GM11168 (cell line): ENCODE data around the gene VSIG2.

ENCODE experiments used
- in situ Hi-C: fragments of 300-500 bp; cut with MboI; formaldehyde crosslinking; loops from one replicate; pipeline ENCODE4 v1.12.0; 2022; ENCODE audit warnings: low sequenced_read_pairs; ENCODE audit not compliant: unreplicated experiment

VSIG2 gene

GRCh38 chr11:124752471-124753102, 532 bp upstream of the VSIG2 start:
- in situ Hi-C loops: loop anchor here (25.0 kb wide), 1 partner anchor 90 kb away; the partner anchor contains the start of genes SIAE and SPA17

DNA sequence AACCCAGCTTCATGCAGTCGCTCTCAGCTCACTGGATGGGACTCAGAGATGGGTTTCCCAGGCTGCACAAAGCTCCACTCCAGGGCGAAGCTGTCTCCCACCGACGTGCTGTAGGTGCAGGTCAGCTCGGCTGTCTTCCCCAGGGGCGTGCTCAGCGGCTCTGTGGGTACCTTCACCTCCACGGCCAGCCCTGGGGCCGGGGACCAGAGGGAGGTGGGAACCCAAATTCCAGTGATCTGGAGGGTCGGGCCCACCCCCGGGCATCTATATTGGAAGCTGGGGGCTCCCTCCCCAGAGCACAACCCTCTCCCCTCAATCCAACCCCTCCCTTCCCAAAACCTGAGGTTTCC, 689 bp downstream of the VSIG2 start:
- in situ Hi-C loops: loop anchor here (25.0 kb wide), 1 partner anchor 89 kb away; the partner anchor contains the start of genes SIAE and SPA17

DNA sequence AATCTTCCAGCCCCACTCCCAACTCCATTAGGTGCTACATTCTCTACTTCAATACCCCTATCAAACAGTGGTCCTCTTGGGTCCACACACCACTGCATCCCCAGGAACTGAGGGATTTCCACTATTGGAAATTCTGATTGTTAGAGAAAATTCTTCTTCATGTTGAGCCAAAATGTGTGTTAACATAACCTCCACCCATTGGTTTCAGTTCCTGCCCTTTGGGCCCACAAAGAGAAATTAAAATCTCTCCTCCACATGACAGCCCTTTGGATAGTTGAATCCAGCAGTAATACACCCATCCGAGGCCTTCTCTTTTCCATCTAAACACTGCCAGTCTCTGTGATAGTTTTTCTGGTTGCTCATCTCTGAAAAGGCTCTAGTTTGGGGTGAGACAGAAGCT, 2.1 kb downstream of the VSIG2 start:
- in situ Hi-C loops: loop anchor here (25.0 kb wide), 1 partner anchor 88 kb away; the partner anchor contains the start of genes SIAE and SPA17

- in situ Hi-C loops: no loop called here
Measured at GRCh38 chr11:124748481-124749343, 3.3 kb downstream of the VSIG2 start.

GRCh38 chr11:124748100-124748418, 4.0 kb downstream of the VSIG2 start:
- in situ Hi-C loops: no loop called here

DNA sequence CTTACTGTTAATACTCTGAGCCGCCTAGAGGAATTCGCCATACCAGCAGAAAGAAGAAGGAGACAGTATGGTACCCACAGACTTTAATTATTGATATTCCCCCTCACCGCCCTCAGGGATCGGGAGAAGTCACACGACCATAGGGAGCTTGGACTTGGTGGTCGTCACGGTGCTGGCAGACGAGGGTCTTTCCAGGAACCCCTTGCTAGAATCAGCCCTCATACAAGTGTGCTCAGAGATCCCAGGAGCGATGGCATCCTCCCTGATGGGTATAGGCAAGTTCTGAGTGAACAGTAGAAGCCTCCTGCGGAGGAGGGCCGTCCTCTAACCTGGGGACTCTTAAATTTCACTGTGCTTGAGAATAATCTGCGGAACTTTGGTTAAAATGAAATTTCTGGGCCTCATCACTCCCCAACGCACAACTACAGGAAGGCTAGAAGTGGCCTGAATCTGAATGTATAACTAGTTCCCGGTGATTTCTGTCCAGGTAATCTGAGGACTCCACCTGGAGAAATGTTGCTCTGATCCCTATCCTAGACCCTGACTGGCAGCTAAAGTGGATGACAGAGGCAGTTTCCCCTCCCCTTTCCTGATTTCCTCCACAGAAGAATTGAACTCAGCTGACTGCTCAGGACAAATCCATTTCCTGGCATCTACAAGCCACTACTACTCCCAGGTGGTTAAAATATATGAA, 4.5 kb downstream of the VSIG2 start:
- in situ Hi-C loops: no loop called here

GRCh38 chr11:124746621-124747243, 5.3 kb downstream of the VSIG2 start:
- in situ Hi-C loops: no loop called here

GRCh38 chr11:124745835-124746620, 6.0 kb downstream of the VSIG2 start:
- in situ Hi-C loops: no loop called here

GRCh38 chr11:124745270-124745834, 6.7 kb downstream of the VSIG2 start:
- in situ Hi-C loops: no loop called here

DNA sequence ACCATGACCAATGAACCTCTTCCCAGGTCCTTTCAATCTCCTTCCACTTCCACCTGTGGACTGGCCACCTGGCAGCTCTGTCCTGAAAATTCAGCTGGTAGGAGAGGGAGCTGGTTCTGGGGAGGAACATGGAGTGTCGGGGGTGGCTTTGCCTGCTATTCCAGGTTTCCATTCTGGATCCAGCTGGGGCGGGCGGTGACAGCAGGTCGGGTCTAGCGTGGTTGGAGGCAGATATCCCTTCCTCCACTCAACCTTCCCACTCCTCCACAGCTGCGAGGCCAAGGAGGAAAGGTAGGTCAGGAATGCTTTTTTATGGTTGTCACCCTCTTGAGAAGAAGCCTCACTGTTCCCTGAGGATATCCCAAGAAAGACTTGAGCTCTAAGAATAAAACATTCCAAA, 9.0 kb downstream of the VSIG2 start:
- in situ Hi-C loops: no loop called here

DNA sequence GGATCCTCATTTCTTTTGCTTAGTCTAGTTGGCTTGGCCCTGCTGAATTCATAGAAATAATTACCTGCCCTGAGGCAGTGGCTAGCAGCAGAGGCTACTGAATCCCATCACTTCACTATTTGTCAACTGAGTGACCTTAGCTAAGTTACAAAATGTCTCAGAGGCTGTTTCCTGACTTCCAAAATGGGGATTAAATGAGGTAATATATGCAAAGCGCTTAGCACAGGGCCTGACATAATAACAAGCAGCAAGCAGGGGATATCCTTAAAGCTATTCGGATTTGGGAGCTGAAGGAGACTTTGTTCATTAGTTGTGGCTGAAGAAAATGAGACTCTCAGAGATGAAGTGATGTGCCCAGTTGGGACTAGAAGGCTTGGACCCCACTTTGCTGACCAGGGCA, 9.5 kb downstream of the VSIG2 start:
- in situ Hi-C loops: no loop called here

DNA sequence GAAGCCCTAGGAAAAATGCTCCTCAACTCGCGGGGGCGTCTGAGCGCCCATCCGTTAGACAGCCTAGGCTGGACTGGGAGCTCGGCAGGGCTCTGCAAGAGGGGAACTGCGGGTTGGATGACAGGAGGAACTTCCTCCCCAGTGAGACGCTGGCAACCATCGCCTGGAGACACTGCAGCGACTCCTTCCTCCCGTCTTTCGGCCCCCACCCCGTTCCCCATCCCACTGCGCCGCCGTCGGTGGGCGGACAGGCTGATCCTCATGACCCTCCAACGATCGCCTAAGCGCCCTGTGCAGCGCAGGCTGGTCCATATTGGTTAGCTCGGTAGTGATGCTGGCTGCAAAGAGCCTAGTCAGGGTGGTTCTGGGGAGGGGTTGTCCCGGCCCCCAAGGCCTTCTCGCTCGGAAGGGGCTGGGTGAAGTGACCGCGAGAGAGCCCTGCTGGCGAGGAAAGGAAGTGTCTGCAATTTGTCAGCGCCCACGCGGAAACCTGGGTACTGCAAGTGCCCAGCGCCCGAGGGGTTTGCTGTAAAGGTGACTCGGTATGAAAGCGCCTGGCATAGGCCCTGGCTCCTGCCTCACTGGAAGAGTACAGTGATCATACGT, 11.7 kb downstream of the VSIG2 start:
- in situ Hi-C loops: no loop called here

GRCh38 chr11:124739479-124740276, 12.4 kb downstream of the VSIG2 start, which contains the start of gene NRGN:
Gene NRGN, plus strand, starts transcription at chr11:124739942. Its CDS starts 143 bp downstream, at chr11:124740085.
- in situ Hi-C loops: no loop called here

- in situ Hi-C loops: no loop called here
Measured at GRCh38 chr11:124738713-124739478, 13.2 kb downstream of the VSIG2 start.

GRCh38 chr11:124737638-124738305, 14.3 kb downstream of the VSIG2 start:
- in situ Hi-C loops: no loop called here

DNA sequence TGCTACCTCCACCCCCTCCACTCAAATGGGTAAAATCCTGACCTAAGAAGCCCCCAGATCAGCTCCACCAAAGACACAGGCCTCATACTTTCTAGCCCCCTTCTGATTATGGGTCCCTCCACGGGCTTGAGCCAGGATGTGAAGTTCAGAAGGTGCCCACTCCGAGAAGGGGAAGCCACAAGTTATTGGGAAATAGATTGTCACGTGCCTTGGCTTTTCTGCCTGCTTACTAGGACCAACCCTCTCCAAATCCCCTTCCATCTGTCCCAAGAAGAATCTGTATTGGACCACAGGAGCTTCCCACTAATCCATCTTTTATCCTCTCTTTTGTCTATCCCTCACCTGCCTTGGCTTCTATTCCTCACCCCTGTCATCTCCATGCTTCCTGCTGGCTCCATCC, 15.3 kb downstream of the VSIG2 start:
- in situ Hi-C loops: no loop called here

DNA sequence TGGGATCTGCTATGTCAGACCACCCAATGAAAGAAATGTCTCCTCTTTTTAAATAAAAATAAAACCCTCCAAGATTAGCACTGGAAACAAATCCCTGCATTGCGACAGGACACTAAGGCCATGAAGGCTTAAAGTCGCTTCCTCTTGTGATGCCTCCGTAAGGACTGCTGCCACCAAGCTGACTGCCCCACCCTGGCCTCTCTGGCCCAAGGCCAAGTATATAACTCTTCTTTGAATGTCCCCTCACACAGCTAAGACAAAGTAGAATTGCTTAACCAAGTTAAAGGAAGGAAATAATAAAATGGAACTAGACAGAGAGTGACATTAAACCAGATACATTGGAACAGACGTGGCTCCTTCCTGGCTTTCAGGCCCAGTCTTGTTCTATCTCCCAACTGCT, 19.8 kb downstream of the VSIG2 start:
- in situ Hi-C loops: no loop called here
